Right cardiac atrium (tissue), 5 donors: ENCODE results near the gene DGKE. TPM values are rescaled to one million over a fixed set of nuclear protein-coding genes. Genes with fewer than 3 reads are reported as not detected.

ENCODE experiments used
- ATAC-seq, 2 donors: fragments of 200-7000 bp; cut with Tn5 transposase; one replicate each; pipeline versions ENCODE4 v1.8.0 to v1.9.1; 2020; ENCODE audit warnings: moderate library complexity in 2 of 2, mild to moderate bottlenecking in 1 of 2
- DNase-seq, 3 donors: peaks; one replicate each; pipeline ENCODE4 v3.0.0-alpha.2; 2020
- H3K27ac ChIP-seq: one replicate; pipeline ENCODE4 v1.5.1; 2013; ENCODE audit warnings: mild to moderate bottlenecking, low read length, control low read depth, moderate library complexity
- H3K27me3 ChIP-seq: one replicate; pipeline ENCODE4 v1.6.1; 2013; ENCODE audit not compliant: control insufficient read depth, insufficient read depth
- H3K4me1 ChIP-seq: one replicate; pipeline ENCODE4 v1.6.1; 2013; ENCODE audit warnings: low read length; ENCODE audit not compliant: control insufficient read depth, insufficient read depth
- H3K4me3 ChIP-seq: one replicate; pipeline ENCODE4 v1.5.1; 2013; ENCODE audit warnings: low read length, control low read depth
- H3K9me3 ChIP-seq: one replicate; pipeline ENCODE4 v1.6.1; 2013; ENCODE audit warnings: low read length; ENCODE audit not compliant: control insufficient read depth
- WGBS: extraction: QIAGEN DNeasy Blood & Tissue Kit; methylation state at CpG from one replicate; pipeline ENCODE4 v1.1.7; 2013; 5-methylcytosine and 5-hydroxymethylcytosine counted together
- intact Hi-C, 4 donors: fragments of 100-400 bp; cut with DNase I; formaldehyde crosslinking; loops; one replicate each; pipeline versions ENCODE4 v1.11.0 to v1.14.0; 2022 to 2023
- polyA plus RNA-seq: library from polyadenylated mRNA; stranded (reverse); fragments of 200-250 nt; gene quantifications from one replicate; pipeline ENCODE4 v1.2.3, GENCODE V29; 2013
- total RNA-seq, 4 donors: library from RNA; stranded (reverse); fragmentation: NEBNext Ultra II Directional; extraction: Animal tissue kit (Norgen Biotek cat#: 25700); gene quantifications; one replicate each; pipeline ENCODE4 v1.2.1, GENCODE V29; 2021
- donor health status: healthy with polysubstance abuse.
- donor health status: DM: no; HTN: yes; CAD: no.
- donor health status: DM: no; HTN: no; CAD: no.
- donor health status: DM: no; HTN: yes; CAD: no; lungs with severe emphysema.
- donor health status: DM: yes; HTN: yes; CAD: no.

DGKE gene
- total and polyA plus RNA-seq, 5 donors, result 2.4 to 6.0 (median 5.6) TPM

DNA sequence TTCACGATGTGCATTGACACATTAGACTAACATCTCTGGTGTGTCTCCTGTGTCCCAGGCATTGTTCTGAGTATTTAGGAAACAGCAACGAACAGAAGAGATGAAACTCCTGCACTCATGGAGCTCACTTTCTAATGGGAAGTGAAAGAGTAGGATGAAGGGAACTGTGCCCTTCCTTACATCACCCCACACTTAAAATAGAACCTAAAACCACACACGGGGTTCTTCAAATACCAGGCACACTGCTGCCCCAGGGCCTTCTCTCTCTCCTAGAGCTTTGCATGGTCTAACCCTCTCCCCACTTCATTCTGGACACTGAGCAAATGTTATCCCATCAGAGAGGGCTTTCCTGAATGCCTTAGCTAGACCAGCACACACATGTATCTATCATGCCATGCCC is 46.2 kb downstream of the DGKE start:
- H3K27me3 ChIP-seq, result no peaks in the 10 kb centered on the region
- H3K9me3 ChIP-seq, result no peaks in the 10 kb centered on the region
- no peak for ATAC-seq
- 64% methylated on average over 3 of the region's 3 CpGs for WGBS
- H3K4me1 ChIP-seq, result no peaks in the 10 kb centered on the region
- H3K4me3 ChIP-seq, result no peak overlapping the region
- intact Hi-C loops, result no loop called here
- no peak for DNase-seq
- no peak overlapping the region for H3K27ac ChIP-seq

DNA sequence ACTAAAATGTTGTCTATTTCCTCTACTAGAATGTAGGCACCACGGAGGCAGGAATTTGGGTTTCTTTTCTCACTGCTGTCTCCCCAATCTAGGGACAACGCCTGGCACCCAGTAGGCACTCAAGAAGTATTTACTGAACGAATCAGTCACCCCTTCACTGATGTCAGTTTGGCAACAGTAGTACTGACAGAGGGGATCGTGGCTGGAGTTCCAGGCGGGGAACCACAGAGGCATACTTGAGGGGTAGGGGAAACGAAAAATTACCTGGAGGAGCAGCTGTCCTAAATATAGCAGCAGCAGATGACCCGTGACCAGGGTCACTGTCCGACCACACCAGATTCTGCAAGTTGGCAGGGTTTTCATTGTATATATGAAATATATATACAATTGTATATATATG is 46.6 kb downstream of the DGKE start:
- intact Hi-C loops, result no loop called here
- Histone ChIP-seq H3K4me3 (no peak overlapping the region), H3K9me3 (no peaks in the 10 kb centered on the region), H3K4me1 (no peaks in the 10 kb centered on the region), H3K27ac (no peak overlapping the region), H3K27me3 (no peaks in the 10 kb centered on the region)
- no peak for ATAC-seq
- DNase-seq, result no peak
- 80% methylated on average over 8 of the region's 8 CpGs for WGBS

DNA sequence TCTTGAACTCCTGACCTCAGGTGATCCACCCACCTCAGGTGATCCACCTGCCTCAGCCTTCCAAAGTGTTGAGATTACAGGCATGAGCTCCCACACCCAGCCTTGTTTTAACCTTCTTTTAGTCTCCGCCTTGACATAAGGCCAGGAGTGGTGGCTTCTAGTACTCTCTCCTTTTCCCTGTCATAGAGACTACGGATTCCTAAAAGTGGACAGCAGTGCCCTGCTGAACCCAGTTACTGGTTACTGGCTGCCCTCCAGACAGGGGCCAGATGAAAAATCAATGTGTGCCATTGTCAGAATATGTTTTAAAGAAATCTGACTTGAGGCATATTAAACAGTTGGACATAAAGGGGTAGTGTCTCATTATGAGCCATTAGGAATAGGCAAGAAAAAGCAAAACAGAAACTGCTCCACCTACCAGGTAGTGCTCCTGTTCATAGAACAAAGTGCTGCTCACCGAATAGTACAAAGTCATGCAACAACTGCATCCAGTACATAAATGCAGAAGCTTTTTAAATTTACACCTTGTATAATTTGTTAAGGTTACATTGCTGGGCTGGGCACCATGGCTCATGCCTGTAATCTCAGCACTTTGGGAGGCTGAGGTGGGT is 47.8 kb downstream of the DGKE start:
- Histone ChIP-seq H3K4me1 (no peaks in the 10 kb centered on the region), H3K27me3 (no peaks in the 10 kb centered on the region), H3K4me3 (no peak overlapping the region), H3K27ac (no peak overlapping the region), H3K9me3 (no peaks in the 10 kb centered on the region)
- 96% methylated on average over 3 of the region's 3 CpGs for WGBS
- DNase-seq (no peak), ATAC-seq (no peak)
- intact Hi-C loops, result no loop called here

DNA sequence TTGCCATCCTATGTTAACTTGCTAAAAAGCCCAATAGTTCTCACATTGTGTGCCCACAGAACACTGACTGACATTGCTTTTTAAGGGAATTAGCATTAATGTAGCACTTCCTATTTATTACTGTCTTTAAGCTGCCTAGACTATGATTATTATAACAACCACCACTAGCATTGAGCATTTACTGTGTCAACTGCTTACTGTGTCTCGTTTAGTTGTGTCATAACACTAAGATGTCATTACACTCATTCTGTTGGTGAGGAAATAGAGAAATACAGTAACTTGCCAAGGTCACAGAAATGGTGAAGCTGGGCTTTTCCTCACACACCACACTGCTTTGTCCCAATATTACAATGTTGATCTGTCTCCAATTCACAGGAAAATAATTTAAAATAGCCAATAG is 49.7 kb downstream of the DGKE start:
- H3K4me3 ChIP-seq, result no peak overlapping the region
- 47% methylated on average over 1 of the region's 1 CpG for WGBS
- intact Hi-C loops, result no loop called here
- ATAC-seq (no peak), DNase-seq (no peak)
- no peaks in the 10 kb centered on the region for H3K4me1 ChIP-seq
- H3K27me3 ChIP-seq, result no peaks in the 10 kb centered on the region
- H3K27ac ChIP-seq, result no peak overlapping the region
- H3K9me3 ChIP-seq, result no peaks in the 10 kb centered on the region

DNA sequence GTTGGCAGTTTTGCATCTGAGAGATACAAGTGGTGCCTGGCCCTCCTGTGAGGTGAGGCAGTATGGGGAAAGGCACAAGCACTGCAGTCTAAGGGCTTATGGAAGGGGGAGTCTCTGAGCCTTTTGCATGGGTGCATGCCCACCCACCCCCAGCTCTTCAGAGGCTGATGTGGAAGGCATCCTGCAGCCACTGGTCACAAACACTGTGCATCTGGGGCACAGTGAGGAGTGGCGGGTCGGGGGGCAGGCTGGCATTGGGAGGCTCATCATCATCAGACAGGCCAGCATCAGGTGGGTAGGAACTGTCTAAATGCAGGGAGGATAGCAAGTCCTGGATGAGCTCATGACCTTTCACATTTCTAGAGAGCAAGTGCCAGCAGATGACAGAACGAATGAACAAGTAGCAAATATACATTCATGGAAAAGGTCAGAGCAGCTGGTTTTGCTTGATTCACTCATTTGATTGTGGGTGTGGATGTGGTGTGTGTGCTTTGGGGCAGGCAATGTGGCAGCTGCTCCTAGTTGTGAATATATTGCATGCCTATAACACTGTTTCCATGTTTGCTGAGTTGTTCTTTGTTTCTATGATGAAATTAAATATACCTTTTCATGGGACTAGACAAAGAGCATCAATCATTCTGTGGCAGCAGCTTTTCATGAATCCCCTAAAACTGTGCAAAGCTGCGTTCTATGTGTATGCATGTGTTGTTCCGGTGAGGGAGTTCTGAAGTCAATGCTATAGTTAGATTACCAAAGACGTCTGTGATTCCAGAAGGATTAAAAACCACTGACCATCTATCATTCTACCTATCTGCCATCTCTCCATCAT is 50.7 kb downstream of the DGKE start:
- intact Hi-C loops, result no loop called here
- WGBS, result 86% methylated on average over 6 of the region's 6 CpGs

DNA sequence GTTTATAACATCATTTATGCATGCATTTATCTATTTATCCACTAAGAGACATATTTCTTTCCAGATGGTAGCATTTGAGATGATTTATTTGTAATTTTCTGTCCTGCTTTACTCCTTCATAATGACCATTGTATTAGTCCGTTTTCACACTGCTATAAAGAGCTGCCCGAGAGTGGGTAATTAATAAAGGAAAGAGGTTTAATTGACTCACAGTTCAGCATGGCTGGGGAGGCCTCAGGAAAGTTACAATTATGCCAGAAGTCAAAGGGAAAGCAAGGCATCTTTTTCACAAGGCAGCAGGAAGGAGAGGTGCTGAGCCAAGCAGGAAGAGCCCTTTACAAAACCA is 51.3 kb downstream of the DGKE start:
- intact Hi-C loops, result no loop called here
- WGBS, result 67% methylated on average over 2 of the region's 2 CpGs

More for the DNA sequence above, 50.7 kb downstream of the DGKE start:
- Histone ChIP-seq H3K4me3 (no peak overlapping the region), H3K9me3 (no peaks in the 10 kb centered on the region), H3K4me1 (no peaks in the 10 kb centered on the region), H3K27me3 (no peaks in the 10 kb centered on the region), H3K27ac (no peak overlapping the region)
- ATAC-seq, result no peak
- DNase-seq, result no peak

DNA sequence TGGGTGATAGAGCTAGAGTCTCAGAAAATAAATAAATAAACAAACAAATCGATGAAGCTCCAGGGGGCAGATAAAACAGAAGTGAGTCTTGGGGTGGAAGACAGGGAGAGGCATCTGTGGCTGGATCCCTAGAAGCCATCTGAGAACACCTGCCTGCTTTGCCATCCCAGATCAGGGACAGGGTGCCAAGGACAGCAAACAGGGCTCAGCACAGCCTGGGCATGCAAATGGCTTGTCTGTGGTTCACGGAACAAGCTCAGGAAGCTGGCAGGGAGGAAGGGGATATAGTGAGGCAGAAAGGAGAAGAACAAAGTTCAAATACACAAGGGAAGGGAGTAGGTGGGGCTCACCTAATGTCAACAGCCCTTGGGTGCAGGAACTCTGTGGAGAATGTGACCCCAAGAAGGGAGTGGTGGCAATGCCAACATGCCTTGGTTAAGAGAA is 52.4 kb downstream of the DGKE start:
- DNase-seq, result no peak
- 72% methylated on average over 2 of the region's 2 CpGs for WGBS

More for the DNA sequence above, 51.3 kb downstream of the DGKE start:
- no peak for DNase-seq
- Histone ChIP-seq H3K27ac (no peak overlapping the region), H3K9me3 (no peaks in the 10 kb centered on the region), H3K27me3 (no peaks in the 10 kb centered on the region), H3K4me3 (no peak overlapping the region), H3K4me1 (no peaks in the 10 kb centered on the region)
- no peak for ATAC-seq

DNA sequence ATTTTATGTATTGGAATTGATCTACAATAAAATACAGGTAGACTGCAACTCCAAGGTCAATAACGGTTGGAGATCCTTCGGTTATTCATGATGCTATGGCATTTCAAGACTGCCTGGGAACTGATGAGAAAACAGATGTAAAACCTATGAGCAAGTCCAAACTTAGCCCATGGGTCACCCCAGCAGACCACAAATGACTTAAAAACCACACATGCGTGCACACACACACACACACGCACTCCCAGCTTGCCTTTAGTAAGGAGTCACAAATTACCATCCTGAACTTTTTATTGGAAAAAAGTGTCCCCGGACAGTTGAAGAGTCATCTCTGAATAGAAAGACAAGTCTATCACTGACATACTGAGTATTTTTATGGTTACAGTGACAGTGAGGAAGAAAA is 53.2 kb downstream of the DGKE start:
- no peaks in the 10 kb centered on the region for H3K4me1 ChIP-seq
- no peaks in the 10 kb centered on the region for H3K9me3 ChIP-seq
- ATAC-seq, result no peak
- DNase-seq, result no peak
- no peak overlapping the region for H3K4me3 ChIP-seq
- H3K27me3 ChIP-seq, result no peaks in the 10 kb centered on the region
- no peak overlapping the region for H3K27ac ChIP-seq
- intact Hi-C loops, result no loop called here
- WGBS, result 97% methylated on average over 5 of the region's 5 CpGs

More for the DNA sequence above, 52.4 kb downstream of the DGKE start:
- no peaks in the 10 kb centered on the region for H3K27me3 ChIP-seq
- intact Hi-C loops, result no loop called here
- H3K27ac ChIP-seq, result no peak overlapping the region
- no peaks in the 10 kb centered on the region for H3K4me1 ChIP-seq
- no peaks in the 10 kb centered on the region for H3K9me3 ChIP-seq
- H3K4me3 ChIP-seq, result no peak overlapping the region
- peak in 1 of 2 donors; percentile 17 for ATAC-seq

DNA sequence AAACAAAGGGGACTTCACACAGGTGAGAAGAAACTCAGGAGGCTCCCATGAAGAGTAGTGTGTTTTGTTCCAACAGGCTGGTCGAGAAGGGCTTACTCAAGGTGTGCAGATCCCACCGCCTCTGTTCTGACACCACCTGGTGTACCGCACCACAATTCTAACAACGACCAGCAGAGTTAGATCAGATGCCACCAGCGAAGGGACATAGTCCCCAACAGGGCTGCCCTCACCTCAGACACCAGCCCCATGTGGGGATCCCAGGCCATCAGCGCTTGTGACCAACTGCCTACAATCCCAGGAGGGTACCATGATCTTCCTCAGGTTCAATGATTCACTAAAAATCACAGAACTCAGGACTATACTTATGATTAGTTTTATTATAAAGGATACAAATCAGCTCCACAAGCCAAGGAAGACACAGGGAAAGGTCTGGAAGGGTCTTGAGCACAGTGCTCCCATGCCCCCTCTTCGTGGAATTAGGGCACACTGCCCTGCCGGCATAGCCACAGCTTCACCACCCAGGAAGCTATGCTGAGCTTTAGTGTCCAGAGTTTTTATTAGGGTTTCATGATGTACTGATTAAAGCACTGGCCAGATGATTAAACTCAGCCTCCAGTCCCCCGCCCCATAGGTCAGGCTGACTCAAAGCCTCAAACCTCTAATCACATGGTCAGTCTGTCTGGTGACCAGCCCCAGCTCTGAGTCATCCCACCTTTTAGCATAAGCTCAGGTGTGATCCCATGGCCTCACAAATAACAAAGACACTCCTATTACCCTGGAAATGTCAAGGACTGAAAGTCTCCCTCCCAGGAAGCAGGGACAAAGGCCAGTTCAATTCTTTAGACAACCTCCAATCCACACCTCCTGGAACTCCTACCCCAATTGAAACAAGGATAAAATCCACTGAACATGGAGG is 53.9 kb downstream of the DGKE start:
- intact Hi-C loops, result no loop called here
- no peaks in the 10 kb centered on the region for H3K27me3 ChIP-seq
- WGBS, result 97% methylated on average over 9 of the region's 9 CpGs
- no peak overlapping the region for H3K27ac ChIP-seq
- no peaks in the 10 kb centered on the region for H3K9me3 ChIP-seq
- DNase-seq (no peak), ATAC-seq (no peak)
- no peak overlapping the region for H3K4me3 ChIP-seq
- no peaks in the 10 kb centered on the region for H3K4me1 ChIP-seq

DNA sequence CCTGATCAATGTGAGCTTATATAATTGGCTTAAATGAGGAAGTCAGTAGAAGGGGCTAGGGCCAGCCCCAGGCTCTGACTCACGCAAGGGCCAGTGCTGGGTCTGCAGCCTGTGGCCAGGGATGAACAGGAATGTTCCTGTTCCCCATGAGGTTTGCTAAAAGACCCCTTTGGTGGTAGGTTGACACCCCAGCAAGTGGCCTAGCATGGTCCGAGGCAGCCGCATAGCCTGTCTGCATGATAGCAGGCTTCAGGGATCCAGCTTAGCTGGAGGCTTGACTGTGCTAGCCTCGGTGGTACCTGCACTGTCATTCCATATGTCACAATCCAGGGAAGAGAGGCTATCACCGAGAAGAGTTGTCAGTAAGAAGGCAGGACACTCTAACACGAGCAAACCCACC is 56.4 kb downstream of the DGKE start:
- H3K27me3 ChIP-seq, result no peaks in the 10 kb centered on the region
- H3K9me3 ChIP-seq, result no peaks in the 10 kb centered on the region
- WGBS, result 95% methylated on average over 6 of the region's 6 CpGs
- DNase-seq, result no peak
- intact Hi-C loops, result no loop called here
- H3K4me3 ChIP-seq, result no peak overlapping the region
- ATAC-seq, result no peak
- no peaks in the 10 kb centered on the region for H3K4me1 ChIP-seq
- H3K27ac ChIP-seq, result no peak overlapping the region
